Neural cell (in vitro differentiated cells): ENCODE measurements around the gene NPR3. TPM values are rescaled to one million over a fixed set of nuclear protein-coding genes. Genes with fewer than 3 reads are reported as not detected.

Source experiments
- H2AFZ ChIP-seq: fragments of 200-600, 300-800 bp; sonication (generic), shearing (Covaris generic); 2 replicates; pipeline ENCODE4 v1.6.0; 2014; ENCODE audit warnings: low read depth, mild to moderate bottlenecking, antibody characterized with exemption, low read length, moderate library complexity
- H3F3A ChIP-seq: fragments of 200-600 bp; shearing (Covaris generic); 2 replicates; pipeline ENCODE4 v1.6.1; 2016; ENCODE audit warnings: mild to moderate bottlenecking, moderate library complexity, mixed read lengths, antibody characterized with exemption, low read length; ENCODE audit not compliant: insufficient read depth, poor library complexity, severe bottlenecking
- H3K27ac ChIP-seq: fragments of 200-600, 300-800 bp; sonication (generic), shearing (Covaris generic); 2 replicates; pipeline ENCODE4 v1.5.1; 2014; ENCODE audit warnings: mild to moderate bottlenecking, low read length, moderate library complexity
- H3K27me3 ChIP-seq: fragments of 300-800, 200-600 bp; sonication (generic), shearing (Covaris generic); 2 replicates; pipeline ENCODE4 v1.6.0; 2014; ENCODE audit warnings: mild to moderate bottlenecking, low read depth, low read length, moderate library complexity; ENCODE audit not compliant: insufficient read depth
- H3K36me3 ChIP-seq: fragments of 300-800, 200-600 bp; sonication (generic), shearing (Covaris generic); 2 replicates; pipeline ENCODE4 v1.5.1; 2014; ENCODE audit warnings: mild to moderate bottlenecking, antibody characterized with exemption, low read length, moderate library complexity; ENCODE audit not compliant: insufficient read depth
- H3K4me2 ChIP-seq: fragments of 300-800, 200-600 bp; sonication (generic), shearing (Covaris generic); 2 replicates; pipeline ENCODE4 v1.6.0; 2014; ENCODE audit warnings: mild to moderate bottlenecking, low read length
- H3K4me3 ChIP-seq: fragments of 300-800, 200-600 bp; sonication (generic), shearing (Covaris generic); 2 replicates; pipeline ENCODE4 v1.5.1; 2014; ENCODE audit warnings: mild to moderate bottlenecking, low read length, moderate library complexity
- H3K79me2 ChIP-seq: fragments of 200-600 bp; shearing (Covaris generic); replicated peaks from 2 replicates; pipeline ENCODE4 v1.6.0; 2014; ENCODE audit warnings: mild to moderate bottlenecking, low read length, moderate library complexity; ENCODE audit not compliant: insufficient read depth
- H3K9ac ChIP-seq: fragments of 300-800, 200-600 bp; sonication (generic), shearing (Covaris generic); 2 replicates; pipeline ENCODE4 v1.6.1; 2016; ENCODE audit warnings: mild to moderate bottlenecking, low read length, mixed read lengths
- H3K9me2 ChIP-seq: fragments of 200-600 bp; shearing (Covaris generic); 2 replicates; pipeline ENCODE4 v1.6.1; 2016; ENCODE audit warnings: mild to moderate bottlenecking, low read length, mixed read lengths; ENCODE audit not compliant: insufficient read depth
- H3K9me3 ChIP-seq: fragments of 200-600, 300-800 bp; sonication (generic), shearing (Covaris generic); 2 replicates; pipeline ENCODE4 v1.6.1; 2016; ENCODE audit warnings: mild to moderate bottlenecking, mixed run types, low read length, moderate library complexity, mixed read lengths
- H4K20me1 ChIP-seq: fragments of 200-600 bp; shearing (Covaris generic); 2 replicates; pipeline ENCODE4 v1.6.1; 2016; ENCODE audit warnings: mild to moderate bottlenecking, mixed run types; ENCODE audit not compliant: insufficient read depth
- CTCF ChIP-seq: fragments of 450-650 bp; IDR thresholded peaks from 2 replicates; pipeline ENCODE4 v1.5.1; 2014; ENCODE audit warnings: antibody characterized with exemption, mild to moderate bottlenecking, moderate library complexity; ENCODE audit not compliant: poor library complexity, severe bottlenecking
- EP300 ChIP-seq: fragments of 450-650 bp; conservative IDR thresholded peaks from 2 replicates; pipeline ENCODE4 v1.6.1; 2014; ENCODE audit warnings: antibody characterized with exemption, mild to moderate bottlenecking, moderate library complexity; ENCODE audit not compliant: poor library complexity, severe bottlenecking
- EZH2 ChIP-seq: fragments of 200-600, 300-800 bp; shearing (Covaris generic), sonication (generic); IDR thresholded peaks from 2 replicates; pipeline ENCODE4 v1.6.1; 2014; ENCODE audit warnings: antibody characterized with exemption, low read length, borderline replicate concordance, mild to moderate bottlenecking; ENCODE audit not compliant: insufficient read depth, poor library complexity, severe bottlenecking
- MXI1 ChIP-seq: fragments of 450-650 bp; conservative IDR thresholded peaks from 2 replicates; pipeline ENCODE4 v1.6.1; 2014; ENCODE audit warnings: antibody characterized with exemption, mild to moderate bottlenecking; ENCODE audit not compliant: poor library complexity, severe bottlenecking
- POLR2AphosphoS5 ChIP-seq: IDR thresholded peaks from 2 replicates; pipeline ENCODE4 v1.6.1; 2012
- RAD21 ChIP-seq: fragments of 450-650 bp; conservative IDR thresholded peaks from 2 replicates; pipeline ENCODE4 v1.6.1; 2014; ENCODE audit warnings: antibody characterized with exemption, mild to moderate bottlenecking, moderate library complexity
- SMC3 ChIP-seq: fragments of 450-650 bp; conservative IDR thresholded peaks from 2 replicates; pipeline ENCODE4 v1.6.1; 2014; ENCODE audit warnings: antibody characterized with exemption, mild to moderate bottlenecking, moderate library complexity; ENCODE audit not compliant: poor library complexity
- TAF1 ChIP-seq: IDR thresholded peaks from 2 replicates; pipeline ENCODE4 v1.6.1; 2012; ENCODE audit warnings: low read depth
- polyA plus RNA-seq: library from polyadenylated mRNA; depleted of rRNA; stranded (reverse); fragments of >200 nt; gene quantifications from 2 replicates; pipeline ENCODE4 v1.2.3, GENCODE V29; 2014
- TF ChIP-seq, protein P1 (sequence below): IDR thresholded peaks from 2 replicates; pipeline ENCODE4 v1.6.1; 2012; ENCODE audit warnings: borderline replicate concordance

Gene NPR3
- polyA plus RNA-seq, 1 donor from 2014 or later: 1.5 TPM

DNA sequence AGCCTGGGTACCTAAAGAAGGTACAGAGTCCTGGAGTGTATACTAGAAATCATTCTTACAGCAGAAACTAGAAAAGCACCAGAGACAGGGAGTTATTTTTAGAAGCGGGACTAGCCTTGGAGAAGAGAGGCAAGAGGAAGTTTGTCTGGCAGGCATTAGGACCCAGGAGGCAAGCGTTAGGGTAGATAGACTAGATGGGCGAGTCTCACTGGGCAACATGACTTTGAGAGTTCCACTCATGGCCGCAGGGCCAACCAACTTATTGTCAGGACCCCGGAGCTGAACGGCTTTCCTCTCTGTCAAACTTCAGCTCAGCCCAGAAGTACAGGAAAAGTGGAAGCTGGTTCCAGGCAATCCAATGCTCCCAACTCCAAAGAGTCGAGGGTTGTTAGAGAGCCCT is 34.1 kb upstream of the NPR3 start:
- Histone ChIP-seq H3K27me3 (no peaks in the 10 kb centered on the region), H4K20me1 (no peaks in the 10 kb centered on the region), H2AFZ (no peak overlapping the region), H3K9me2 (no peaks in the 10 kb centered on the region), H3K36me3 (no peaks in the 10 kb centered on the region), H3K9me3 (no peaks in the 10 kb centered on the region), H3K27ac (no peak overlapping the region), H3K79me2 (no peaks in the 10 kb centered on the region), H3F3A (no peaks in the 10 kb centered on the region), H3K4me3 (no peak overlapping the region), H3K9ac (no peak overlapping the region), H3K4me2 (no peak overlapping the region)
- TF ChIP-seq RAD21: no peak
- TF ChIP-seq MXI1: no peak
- no peak for TF ChIP-seq SMC3
- TF ChIP-seq CTCF: no peak
- no peak for TF ChIP-seq EP300
- TF ChIP-seq POLR2AphosphoS5: no peak
- no peak for TF ChIP-seq TAF1
- no peak for TF ChIP-seq EZH2
- TF ChIP-seq, protein P1, sequence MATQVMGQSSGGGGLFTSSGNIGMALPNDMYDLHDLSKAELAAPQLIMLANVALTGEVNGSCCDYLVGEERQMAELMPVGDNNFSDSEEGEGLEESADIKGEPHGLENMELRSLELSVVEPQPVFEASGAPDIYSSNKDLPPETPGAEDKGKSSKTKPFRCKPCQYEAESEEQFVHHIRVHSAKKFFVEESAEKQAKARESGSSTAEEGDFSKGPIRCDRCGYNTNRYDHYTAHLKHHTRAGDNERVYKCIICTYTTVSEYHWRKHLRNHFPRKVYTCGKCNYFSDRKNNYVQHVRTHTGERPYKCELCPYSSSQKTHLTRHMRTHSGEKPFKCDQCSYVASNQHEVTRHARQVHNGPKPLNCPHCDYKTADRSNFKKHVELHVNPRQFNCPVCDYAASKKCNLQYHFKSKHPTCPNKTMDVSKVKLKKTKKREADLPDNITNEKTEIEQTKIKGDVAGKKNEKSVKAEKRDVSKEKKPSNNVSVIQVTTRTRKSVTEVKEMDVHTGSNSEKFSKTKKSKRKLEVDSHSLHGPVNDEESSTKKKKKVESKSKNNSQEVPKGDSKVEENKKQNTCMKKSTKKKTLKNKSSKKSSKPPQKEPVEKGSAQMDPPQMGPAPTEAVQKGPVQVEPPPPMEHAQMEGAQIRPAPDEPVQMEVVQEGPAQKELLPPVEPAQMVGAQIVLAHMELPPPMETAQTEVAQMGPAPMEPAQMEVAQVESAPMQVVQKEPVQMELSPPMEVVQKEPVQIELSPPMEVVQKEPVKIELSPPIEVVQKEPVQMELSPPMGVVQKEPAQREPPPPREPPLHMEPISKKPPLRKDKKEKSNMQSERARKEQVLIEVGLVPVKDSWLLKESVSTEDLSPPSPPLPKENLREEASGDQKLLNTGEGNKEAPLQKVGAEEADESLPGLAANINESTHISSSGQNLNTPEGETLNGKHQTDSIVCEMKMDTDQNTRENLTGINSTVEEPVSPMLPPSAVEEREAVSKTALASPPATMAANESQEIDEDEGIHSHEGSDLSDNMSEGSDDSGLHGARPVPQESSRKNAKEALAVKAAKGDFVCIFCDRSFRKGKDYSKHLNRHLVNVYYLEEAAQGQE: no peak

- Histone ChIP-seq H4K20me1 (no peaks in the 10 kb centered on the region), H3K9ac (no peak overlapping the region), H3K27me3 (no peaks in the 10 kb centered on the region), H3K79me2 (no peaks in the 10 kb centered on the region), H3K9me2 (no peaks in the 10 kb centered on the region), H3K9me3 (no peaks in the 10 kb centered on the region), H2AFZ (no peak overlapping the region), H3F3A (no peaks in the 10 kb centered on the region), H3K27ac (no peak overlapping the region), H3K36me3 (no peaks in the 10 kb centered on the region), H3K4me3 (no peak overlapping the region), H3K4me2 (no peak overlapping the region)
- TF ChIP-seq EP300 (no peak), MXI1 (no peak), RAD21 (no peak), SMC3 (no peak), CTCF (no peak), POLR2AphosphoS5 (no peak), EZH2 (no peak), TAF1 (no peak)
- TF ChIP-seq, protein P1: no peak
These were observed 32.6 kb upstream of the NPR3 start for GRCh38 chr5:32678472-32678871.
